ENCODE measurements around the gene BATF3.
"Not testable (repeated sequence)": the region's sequence is repeated elsewhere in the genome, so short reads cannot be mapped to it uniquely, and the experiment has no call there.

BATF3 gene, protein sequence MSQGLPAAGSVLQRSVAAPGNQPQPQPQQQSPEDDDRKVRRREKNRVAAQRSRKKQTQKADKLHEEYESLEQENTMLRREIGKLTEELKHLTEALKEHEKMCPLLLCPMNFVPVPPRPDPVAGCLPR

DNA sequence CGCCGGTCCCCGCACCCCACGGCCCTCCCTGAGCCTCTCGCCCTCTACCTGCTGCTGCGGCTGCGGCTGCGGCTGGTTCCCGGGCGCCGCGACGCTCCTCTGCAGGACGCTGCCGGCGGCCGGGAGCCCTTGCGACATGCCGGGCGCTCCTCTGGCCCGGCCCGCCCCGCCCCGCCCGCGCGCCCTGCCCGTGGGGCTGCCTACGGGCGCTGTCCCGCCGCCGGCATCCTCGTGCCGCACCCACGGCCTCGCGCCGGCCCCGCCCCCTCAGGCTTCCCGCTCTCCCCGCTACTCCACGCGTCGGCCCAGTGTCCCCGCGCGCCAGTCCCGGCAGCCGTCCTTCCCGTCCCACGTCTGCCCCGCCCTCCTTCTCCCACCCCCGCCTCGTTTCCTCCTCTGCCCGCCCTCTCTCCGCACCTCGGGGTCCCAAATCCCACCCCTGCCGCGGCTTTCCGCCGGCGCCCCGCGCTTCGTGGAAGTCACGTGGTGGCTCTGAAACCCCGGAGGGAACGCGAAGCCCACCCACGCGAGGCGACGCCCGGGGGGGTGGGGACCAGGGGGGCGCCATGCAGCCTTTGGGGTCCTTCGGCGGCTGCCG, at the start of gene BATF3:
TSS of gene BATF3 (minus strand) at position 216 of the 598 bp plus-strand sequence. CDS start at position 138, 78 bp downstream.
- DNase-seq, result peak; percentile 86

DNA sequence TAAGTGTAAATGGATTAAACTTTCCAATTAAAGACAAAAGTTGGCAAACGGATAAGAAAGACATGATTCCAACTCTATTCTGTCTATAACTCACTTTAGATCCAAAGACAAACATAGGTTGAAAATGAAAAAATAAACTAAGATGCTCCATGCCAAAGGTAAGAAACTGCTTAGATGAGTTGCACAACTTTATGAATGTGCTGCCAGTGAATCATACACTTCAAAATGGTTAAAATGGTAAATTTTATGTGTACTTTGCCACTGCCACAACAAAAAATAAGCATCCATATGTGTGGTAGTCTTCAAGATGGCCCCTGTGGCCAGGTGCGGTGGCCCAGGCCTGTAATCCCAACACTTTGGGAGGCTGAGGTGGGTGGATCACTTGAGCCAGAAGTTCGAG, 46.9 kb upstream of the BATF3 start:
- no peak for DNase-seq

DNA sequence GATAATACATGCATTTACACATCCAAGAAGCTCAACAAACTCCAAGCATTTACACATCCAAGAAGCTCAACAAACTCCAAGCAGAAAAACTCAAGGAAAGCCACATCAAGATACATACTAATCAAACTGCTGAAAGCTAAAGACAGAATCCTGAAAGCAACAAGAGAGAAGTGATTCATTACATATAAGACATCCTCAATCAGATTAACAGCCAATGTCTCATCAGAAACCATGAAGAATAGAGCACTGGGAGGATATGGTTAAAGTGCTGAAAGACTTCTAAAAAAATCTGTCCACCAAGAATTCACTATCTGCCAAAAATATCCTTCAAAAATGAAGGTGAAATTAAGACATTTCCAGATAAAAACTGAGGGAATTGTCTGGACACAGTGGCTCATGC, 45.7 kb upstream of the BATF3 start:
- no peak for DNase-seq

DNA sequence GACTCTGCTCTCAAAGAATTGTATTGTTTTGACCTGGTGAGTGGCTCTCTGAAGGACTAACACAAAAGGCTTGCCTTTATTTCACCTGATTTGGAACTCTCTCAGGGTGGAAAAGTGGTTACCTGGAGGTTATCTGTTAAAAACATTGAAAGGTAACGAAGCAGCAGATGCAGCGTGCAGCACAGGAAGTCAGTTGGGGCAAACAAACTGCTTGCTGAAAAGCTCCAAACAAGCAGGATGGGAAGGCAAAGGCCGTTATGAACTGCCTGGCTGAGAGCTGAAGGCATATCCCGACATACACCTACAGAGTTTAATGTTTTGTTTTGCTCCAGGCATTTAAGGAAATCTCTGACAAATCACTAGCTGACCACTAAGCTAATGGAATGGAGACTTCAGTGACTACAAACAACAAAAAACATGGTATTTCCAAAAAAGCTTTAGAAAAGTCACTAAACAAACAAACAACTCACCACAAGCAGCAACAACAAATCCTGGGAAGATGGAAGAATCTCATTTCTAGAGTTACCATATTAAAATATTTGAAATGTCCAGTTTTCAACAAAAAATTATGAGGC, 44.3 kb upstream of the BATF3 start:
- no peak for DNase-seq

DNA sequence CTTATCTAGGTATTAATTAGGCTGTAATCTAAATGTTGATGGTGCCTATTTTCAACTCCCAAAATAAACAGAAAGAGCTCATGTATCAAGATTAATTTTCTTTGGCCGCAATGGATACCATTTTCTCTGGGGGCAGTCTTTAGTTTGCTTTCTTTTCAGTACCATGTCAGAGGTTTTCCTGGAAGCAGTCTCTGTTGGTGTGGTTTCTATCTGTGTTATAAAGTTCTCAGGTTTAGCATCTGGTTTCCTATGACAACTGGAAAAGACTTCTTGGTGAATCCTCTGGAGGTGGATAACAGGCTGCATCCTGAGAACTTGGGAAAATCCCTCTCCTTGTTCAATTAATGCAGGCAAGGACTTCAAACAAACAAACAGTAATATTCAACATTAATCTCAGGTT, 38.7 kb upstream of the BATF3 start:
- no peak for DNase-seq

DNA sequence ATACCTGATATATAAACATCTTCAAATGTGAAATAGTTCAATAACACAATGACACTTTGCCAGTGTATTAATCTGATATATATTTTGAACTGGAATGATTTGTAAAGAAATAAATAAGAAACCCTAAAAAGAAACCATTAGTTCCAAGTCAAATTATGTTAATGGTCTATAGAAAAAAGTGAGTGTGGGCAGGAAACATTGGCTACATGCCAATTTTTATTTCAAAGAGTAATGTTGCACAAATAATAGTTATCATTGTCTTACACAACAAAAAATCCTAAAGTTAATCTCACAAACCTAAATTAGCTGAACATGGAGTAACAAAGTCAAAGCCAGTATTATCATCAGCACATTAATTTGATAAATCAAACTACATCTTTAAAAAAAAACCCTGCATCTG, 37.9 kb upstream of the BATF3 start:
- DNase-seq, result no peak

DNA sequence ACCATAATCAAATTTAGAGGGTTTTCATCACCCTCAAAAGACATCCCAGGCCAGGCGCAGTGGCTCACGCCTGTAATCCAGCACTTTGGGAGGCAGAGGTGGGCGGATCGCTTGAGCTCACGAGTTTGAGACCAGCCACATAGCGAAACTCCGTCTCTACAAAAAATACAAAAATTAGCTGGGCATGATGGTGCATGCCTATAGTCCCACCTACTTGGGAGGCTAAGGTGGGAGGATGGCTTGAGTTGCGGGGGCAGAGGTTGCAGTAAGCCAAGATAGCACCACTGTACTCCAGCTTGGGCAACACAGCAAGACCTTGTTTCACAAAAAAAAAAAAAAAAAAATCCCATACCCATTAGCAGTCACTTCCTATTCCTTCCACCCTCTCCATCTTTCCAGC, 33.5 kb upstream of the BATF3 start:
- no peak for DNase-seq

DNA sequence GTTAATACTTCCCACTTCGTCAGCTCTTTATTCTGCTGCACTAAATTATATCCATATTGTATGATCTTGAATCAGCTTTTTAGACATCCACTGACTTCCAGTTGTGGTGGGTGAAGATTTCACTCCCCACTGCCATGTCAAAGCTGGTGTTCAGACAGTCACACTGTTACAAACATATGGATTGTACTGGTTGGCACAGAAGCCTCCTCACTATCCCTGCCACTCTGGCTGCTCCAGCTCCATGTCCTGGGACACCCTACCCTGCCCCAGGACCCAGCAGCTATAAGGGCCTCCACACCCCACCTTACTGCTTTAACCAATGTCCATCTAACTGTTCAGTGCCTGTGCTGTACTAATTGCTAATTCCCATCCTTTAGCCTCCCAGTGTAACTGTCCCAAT, 32.0 kb upstream of the BATF3 start:
- no peak for DNase-seq

DNA sequence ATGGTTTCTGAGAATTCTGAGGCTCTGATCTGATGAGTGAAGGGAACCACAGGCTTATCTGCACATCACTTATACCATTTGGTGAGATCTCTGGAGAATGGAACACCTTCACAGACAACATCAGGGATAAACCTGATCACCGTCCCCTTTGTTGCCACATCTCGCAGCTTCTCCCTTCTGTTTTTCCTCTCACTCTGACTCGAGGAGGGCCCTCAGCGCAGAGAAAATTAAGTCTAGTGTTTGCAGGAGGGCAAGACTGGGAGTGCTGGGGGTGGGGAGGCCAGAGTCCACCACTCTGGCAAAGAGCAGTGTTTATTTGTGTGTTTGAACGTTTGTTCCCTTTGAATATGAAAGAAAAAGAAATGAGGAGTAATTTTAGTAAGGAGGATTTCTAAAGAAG, 29.0 kb upstream of the BATF3 start:
- DNase-seq, result no peak

DNA sequence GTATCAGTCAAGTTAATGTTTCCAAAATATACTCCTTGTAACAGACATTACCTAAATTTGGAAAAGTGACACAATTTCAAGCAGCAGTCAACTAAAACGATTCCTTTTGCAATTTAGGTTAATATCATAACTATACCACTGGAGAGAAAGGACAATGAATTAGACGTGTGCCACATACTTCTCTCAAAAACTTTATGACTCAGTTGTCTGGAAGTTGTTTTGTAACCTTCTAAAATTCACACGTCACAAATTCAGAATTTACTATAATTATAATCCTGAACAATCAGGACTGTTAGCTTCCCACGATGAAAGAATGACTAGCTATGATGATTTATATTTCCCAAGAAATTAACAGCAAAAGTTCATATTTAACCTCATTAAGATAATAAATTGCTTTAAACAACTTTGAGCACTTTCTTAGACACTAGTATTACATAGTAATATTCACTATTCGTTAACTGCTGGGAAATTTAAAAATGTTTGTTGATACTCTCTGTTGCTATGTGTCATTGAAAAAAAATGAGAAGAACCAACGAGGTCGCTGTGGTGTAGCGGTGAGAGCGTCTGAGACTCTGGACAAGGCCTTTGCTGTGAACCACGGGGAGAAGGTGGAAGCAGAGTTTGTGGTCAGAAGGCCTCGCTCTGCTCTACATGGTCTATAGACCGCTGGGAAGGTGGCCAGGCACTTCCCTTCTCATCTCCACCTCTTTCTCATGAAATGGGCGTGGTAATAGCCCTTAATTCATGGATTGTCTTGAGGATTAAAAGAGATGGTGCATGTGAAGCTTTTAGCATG, 27.9 kb upstream of the BATF3 start:
- DNase-seq, result no peak

DNA sequence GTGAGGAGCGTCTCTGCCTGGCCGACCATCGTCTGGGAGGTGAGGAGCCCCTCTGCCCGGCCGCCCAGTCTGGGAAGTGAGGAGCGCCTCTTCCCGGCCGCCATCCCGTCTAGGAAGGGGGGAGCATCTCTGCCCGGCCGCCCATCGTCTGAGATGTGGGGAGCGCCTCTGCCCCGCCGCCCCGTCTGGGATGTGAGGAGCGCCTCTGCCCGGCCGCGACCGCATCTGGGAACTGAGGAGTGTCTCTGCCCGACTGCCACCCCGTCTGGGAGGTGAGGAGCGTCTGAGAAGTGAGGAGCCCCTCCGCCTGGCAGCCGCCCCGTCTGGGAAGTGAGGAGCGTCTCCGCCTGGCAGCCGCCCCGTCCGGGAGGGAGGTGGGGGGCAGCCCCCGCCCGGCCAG, 25.0 kb upstream of the BATF3 start:
- DNase-seq, result not testable (repeated sequence)

DNA sequence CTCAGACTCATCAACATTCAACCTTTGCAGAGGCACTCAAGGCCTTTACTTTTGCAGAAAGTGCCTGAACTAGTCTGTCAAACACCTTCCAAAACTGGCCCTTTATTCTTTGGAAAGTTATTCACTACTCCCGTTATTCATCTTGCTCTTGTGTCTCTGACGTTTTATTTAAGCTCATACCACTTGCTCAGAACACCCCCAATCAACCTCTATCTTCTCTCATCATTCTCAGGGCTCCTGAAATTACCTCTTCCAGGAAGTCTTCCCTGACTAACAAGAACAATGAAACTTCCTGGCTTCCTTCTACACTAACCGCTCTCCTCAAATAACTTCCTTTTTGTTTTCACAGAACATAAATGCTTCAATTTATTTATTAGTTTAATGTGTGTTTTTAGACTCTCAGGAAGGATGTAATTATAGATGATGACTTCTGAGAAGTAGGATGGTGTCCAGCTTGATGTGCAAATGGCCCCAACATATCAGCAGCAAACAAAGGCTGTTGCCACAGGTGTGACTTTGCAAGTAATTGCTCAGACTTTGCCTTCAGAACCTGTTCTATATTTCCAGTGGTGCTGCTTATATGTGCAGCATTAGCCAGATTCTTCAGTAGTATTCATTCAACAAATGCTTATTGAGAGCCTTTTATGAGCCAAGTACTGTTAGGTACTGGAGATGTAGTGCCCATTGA, 22.8 kb upstream of the BATF3 start:
- peak; percentile 22 for DNase-seq

DNA sequence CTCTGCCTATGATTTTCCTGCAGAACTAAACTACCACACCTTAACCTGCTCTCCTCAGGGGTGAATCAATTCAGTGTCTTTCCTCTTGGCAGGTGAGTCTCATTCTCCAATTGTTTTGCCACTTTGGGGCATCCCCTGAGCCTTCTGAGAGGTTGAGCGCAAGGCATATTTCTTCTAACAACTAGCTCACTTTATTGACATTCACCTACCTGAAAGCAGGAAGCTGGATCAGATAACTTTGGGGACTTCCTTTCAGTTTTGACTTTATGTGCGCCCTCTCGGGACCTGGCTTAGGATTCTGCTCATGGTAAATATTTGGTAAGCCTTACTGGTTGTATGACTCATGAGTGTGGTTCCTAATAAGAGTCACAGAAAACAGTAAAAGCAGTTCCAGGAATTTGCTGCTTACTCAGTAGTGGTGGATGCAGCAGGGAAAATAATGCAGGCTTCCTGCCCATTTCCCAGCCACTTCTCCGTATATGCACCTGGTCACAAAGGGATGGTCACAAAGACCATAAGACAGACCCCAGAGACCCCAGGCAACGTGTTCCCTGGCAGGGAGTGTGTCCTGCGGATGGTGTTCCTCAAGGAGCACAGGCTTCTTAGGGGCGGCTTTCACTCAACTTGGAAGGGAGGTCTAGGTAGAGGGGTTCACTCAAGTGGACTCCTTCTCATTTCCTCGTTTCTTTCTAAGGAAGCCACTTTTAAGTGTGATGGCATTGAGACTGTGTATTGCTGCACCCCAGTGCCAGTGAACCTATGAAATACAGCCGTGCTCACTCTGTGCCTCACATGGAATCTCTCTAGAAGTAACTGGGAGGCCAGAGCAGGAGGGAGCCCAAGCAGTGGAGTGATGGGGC, 22.0 kb upstream of the BATF3 start:
- DNase-seq, result peak; percentile 87

DNA sequence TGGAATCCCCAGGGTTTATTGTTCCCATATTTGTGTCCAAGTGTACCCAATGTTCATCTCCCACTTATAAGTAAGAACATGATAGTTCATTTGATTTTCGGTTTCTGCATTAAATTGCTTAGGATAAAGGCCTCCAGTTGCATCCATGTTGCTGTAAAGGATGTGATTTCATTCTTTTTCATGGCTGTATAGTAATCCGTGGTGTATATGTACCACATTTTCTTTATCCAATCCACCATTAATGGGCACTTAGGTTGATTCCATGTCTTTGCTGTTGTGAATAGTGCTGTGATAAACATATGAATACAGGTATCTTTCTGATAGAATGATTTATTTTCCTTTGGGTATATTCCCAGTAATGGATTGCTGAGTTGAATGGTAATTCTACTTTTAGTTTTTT, 20.0 kb upstream of the BATF3 start:
- DNase-seq, result no peak

DNA sequence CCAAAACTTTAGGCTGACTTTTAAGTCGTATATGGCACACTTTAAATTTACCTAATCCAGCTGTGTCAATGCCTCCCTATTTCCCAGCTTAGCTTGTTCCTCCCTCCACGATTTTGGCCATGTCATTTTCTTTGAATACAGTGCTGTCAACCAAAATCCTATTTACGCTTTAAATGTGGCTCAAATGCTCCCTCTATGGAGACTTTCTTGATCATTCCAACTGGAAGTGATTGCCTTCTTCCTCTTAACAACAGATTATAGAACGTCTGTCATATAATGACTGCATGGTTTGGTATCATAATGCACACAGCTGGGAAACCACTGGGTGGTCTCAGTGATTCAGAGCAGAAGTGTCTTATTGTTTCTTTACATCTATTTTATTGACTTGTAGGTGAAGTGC, 18.9 kb upstream of the BATF3 start:
- peak; percentile 24 for DNase-seq

DNA sequence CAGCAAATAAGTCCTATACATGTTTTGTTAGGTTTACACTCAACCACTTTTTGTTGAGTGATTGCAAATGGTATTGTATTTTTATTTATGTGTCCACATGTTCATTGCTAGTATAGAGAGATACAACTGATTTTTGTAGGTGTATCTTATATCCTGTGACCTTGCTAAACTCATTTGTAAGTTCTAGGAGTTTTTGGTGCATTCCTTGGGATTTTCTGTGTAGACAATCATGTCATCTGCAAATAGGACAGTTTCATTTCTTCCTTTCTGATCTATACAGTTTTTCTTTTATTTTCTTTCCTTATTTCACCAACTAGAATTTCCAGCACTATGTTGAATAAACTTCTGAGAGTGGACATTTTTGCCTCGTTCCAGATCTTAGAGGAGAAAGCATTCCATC, 16.5 kb upstream of the BATF3 start:
- no peak for DNase-seq

DNA sequence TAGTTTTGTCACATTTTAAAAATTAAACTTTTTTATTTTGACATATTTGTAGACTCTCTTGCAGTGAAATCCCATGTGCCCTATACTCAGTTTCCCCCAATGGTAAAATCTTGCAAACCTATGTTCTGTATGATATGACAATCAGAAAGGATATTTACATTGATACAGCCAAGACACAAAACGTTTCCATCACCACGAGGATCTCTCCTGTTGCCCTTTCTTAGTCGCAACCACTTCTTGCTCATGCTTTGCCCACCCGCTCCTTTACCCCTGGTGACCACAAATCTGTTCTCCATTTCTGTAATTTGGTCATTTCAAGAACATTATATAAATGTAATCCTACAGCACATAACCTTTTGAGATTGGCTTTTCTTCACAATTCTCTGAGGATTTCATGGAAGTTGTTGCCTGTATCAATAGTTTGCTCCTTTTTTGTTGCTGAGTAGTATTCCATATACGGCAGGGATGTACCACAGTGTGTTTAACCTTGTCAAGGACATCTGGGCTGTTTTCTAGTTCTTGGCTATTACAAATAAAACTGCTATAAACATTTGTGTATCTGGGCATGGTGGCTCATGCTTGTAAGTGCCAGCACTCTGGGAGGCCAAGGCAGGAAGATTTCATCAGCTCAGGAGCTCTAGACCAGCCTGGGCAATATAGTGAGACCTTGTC, 14.0 kb upstream of the BATF3 start:
- DNase-seq, result no peak

DNA sequence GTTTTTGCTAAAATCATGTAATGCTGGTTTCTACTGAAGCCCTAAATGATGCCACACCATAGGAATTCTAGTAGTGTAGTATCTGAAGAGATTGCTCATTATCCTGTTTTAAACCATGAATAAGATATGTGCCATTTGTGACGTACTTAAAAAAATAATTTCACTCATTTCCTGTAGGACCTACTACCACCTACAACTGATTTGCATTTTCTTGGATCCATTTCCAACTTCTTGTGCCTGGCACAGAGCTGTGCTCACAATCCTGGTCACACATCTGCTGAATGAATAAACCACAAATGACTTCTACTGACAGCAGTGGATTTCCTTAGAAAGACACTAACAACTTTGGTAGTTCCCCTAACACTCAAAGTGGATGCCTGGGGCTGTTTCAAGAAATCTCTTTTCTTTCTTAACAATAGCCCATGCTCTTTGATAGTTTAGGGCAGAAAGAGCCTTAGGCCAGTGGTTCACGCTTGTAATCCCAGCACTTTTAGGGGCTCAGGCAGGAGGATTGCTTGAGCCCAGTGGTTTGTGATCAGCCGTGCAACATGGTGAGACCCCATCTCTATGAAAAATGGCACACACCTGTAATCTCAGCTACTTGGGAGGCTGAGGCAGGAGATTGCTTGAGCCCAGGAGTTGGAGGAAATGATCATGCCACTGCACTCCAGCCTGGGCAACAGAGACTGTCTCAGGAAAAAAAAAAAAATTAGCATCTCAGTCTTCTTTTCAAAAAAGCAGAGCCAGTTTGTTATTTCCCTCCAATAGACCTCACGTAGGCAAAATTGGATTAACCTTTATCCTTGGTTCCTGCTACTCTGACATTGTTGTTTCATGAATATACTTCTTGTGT, 13.0 kb upstream of the BATF3 start:
- no peak for DNase-seq

DNA sequence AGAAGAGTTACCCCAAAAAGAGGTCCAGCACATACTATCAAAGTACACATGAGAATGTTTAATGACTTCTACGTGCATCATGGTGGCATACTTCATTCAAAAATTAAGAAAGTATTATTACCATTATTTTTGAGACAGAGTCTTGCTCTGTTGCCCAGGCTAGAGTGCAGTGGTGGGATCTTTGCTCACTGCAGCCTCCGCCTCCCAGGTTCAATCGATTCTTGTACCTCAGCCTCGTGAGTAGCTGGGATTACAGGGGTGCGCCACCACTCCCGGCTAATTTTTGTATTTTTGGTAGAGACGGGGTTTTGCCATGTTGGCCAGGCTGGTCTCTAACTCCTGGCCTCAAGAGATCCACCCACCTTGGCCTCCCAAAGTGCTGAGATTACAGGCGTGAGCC, 12.3 kb upstream of the BATF3 start:
- not testable (repeated sequence) for DNase-seq

DNA sequence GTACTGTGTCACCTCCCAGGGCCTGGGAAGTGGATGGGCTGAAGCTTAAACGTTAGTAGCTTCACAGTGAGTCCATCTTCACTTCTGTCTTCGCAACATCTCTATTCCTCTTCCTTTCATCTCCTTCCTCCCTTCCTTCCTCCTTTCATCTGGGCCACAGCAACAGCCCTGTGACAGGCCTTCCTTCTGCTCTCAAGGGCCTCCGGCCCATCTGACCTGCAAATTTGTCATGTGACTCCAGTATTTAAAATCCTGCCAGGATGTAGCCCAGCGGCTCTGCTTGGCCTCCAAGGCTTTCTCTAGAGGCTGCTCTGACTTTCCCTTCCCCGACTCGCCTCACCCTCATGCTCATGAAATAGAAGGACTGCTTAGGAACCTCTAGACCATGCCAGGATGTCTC, 10.9 kb upstream of the BATF3 start:
- no peak for DNase-seq

DNA sequence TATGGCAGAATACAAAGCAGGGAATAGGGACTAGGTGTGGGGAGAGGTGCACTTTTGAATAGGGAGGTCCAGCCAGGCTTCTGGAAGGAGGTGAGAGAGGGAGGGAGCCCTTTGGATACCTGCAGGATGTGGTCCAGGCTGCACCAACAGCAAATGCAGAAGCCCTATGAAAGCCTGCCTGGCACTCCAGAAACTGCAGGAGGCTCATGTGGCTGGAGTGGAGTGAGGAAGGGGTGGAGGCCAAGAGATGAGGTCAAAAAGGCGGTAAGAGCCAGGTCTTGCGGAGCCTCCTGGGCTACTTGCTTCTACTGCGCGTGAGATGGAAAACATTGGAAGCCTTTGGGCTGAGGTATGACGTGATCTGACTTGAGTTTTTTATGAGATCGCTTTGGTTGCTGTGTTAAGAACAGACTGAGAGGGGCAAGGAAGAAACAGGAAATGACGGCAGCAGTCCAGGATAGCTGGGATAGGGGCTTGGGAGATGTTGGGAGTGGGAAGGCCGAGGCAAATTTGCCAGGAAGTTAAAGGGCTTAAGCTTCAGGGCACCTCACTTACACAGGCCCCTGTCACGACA, 4.4 kb upstream of the BATF3 start:
- DNase-seq, result no peak

Data from DMS53 (cell line).